ENCODE measurements around the gene PTPRD.

PTPRD gene

DNA sequence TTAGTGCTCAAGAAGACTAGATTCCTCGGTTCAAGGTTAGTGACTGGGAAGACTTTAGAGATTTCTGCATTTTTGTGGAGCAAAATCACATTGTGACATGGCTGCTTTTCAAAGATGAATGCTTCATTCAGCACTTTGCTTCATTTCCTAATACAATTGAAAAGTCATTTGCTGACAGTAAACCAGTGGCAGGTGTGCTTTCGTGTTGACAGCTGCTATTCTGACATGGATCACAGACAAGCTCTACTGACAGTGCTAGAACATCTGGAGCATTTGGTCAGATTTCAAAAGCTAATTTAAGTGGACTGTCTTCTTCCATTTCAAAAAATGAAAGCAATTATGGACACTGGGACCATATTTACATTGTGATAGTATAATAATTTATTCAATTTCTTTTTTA is 1060.1 kb downstream of the PTPRD start:
- TF ChIP-seq, protein P1, sequence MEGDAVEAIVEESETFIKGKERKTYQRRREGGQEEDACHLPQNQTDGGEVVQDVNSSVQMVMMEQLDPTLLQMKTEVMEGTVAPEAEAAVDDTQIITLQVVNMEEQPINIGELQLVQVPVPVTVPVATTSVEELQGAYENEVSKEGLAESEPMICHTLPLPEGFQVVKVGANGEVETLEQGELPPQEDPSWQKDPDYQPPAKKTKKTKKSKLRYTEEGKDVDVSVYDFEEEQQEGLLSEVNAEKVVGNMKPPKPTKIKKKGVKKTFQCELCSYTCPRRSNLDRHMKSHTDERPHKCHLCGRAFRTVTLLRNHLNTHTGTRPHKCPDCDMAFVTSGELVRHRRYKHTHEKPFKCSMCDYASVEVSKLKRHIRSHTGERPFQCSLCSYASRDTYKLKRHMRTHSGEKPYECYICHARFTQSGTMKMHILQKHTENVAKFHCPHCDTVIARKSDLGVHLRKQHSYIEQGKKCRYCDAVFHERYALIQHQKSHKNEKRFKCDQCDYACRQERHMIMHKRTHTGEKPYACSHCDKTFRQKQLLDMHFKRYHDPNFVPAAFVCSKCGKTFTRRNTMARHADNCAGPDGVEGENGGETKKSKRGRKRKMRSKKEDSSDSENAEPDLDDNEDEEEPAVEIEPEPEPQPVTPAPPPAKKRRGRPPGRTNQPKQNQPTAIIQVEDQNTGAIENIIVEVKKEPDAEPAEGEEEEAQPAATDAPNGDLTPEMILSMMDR (IDR thresholded peaks at IDR 0.05; ENCODE audit: low read depth, low read length) = no peak
- H3K4me3 ChIP-seq (ENCODE audit: low read depth, low read length) = no peak overlapping the region

DNA sequence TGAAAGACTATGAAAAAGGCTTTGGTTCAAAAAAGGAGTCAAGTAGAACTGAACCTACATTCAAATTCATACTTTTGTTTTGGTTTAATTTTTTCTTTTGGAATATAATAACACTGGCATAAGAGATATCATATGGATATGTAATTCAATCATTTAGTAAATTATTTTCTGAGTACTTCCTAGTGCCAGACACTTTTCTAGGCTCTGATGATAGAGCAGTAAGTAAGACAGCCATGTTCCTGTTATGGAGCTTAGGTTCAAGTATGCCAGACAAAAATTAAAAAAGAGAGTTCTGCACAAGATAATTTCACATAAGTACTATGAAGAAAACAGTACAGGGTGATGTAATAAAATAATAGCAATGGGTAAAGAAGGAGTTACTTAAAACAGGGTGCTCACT is 1074.0 kb downstream of the PTPRD start:
- TF ChIP-seq, protein P1 (IDR thresholded peaks at IDR 0.05; ENCODE audit: low read depth, low read length) = no peak
- H3K4me3 ChIP-seq (ENCODE audit: low read depth, low read length) = no peak overlapping the region

DNA sequence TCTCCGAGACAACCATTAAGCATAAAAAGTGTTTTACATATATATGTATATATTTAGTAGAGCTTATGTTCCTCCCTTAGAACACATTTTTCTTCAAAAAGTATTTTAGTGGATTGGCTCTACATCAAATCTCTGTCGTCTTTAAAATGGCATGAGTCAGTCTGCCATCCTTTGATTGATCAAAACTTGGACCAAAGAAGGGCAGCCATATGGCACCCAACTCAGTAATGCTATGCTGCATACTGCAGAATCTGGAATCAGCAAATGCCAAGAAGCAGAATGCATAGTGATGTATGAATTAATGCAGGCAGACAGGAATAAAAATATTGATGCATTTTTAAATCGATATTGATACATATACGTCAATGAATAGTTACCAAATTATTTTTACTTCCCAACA is 1074.4 kb downstream of the PTPRD start:
- TF ChIP-seq, protein P1 (IDR thresholded peaks at IDR 0.05; ENCODE audit: low read depth, low read length) = no peak
- no peak overlapping the region for H3K4me3 ChIP-seq (ENCODE audit: low read depth, low read length)

DNA sequence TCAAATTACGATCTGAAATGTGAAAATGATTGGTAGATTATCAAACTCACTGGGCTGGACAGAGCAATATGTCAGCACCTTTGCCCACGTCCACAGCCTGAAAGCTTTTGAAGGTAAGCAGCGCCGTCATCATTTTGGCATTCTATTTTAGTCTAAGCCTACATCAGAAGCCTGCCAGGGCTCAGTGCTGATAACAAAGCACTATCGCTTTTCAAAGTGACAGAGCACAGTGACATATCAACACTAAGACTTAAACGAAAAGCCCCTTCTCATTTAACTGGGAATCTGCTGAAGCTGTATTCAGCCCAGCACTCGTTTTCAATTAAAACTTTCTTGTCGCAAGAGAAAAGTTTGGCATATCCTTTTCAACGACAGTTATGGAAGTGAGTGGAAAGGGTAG is 1076.3 kb downstream of the PTPRD start:
- H3K4me3 ChIP-seq (ENCODE audit: low read depth, low read length) = no peak overlapping the region
- TF ChIP-seq, protein P1 (IDR thresholded peaks at IDR 0.05; ENCODE audit: low read depth, low read length) = no peak

DNA sequence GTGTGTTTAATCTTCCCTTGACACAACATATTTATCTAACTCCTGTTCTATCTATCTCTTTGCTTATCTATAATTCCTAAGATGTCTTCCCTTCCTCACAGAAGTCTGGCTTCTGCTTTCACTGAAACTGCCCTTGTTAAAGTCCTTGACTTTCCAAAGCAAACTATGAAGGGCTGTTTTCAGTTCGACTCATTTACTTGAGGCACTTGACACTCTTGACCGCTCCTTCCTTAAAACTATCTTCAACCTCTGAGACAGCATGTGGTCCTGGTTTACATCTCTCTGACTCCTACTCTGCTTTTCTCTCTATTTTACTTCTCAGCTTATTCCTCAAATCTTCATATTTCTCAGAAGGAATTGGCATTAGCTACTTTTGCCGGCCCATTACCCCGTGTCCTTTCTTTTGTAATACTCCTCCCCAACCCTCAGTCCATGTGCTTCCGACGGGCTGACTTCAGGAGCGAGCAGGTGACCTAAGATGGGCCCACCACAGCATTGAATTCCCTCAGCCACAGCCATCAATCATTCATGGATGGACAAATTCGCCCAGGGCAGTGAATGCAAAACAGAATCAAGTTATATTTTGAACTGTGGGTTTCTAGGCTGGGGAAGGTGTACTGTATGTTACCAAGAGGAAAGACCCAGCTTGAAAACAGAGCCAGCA is 1089.2 kb downstream of the PTPRD start:
- TF ChIP-seq, protein P1 (IDR thresholded peaks at IDR 0.05; ENCODE audit: low read depth, low read length) = no peak

DNA sequence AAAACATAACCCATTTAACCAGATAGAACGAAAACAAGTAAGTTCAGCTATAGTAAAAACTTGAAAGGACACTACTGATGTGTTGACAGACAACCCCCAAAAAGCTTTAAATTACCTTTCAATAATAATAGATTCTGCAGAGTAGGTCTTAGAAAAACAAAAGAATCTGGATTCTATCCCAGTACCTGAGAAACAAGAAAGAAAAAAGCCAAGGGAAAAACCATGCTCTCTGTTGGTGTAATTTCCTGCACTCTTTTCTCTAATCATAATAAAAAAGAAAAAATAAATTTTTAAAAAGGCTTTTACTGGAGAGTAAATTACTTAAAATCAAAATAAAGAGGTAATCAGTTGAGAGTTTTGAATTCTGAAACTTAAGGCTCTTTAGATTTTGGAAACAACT is 1090.4 kb downstream of the PTPRD start:
- TF ChIP-seq, protein P1 (IDR thresholded peaks at IDR 0.05; ENCODE audit: low read depth, low read length) = no peak
- H3K4me3 ChIP-seq (ENCODE audit: low read depth, low read length) = no peak overlapping the region

More for the DNA sequence above, 1089.2 kb downstream of the PTPRD start:
- H3K4me3 ChIP-seq (ENCODE audit: low read depth, low read length) = no peak overlapping the region

DNA sequence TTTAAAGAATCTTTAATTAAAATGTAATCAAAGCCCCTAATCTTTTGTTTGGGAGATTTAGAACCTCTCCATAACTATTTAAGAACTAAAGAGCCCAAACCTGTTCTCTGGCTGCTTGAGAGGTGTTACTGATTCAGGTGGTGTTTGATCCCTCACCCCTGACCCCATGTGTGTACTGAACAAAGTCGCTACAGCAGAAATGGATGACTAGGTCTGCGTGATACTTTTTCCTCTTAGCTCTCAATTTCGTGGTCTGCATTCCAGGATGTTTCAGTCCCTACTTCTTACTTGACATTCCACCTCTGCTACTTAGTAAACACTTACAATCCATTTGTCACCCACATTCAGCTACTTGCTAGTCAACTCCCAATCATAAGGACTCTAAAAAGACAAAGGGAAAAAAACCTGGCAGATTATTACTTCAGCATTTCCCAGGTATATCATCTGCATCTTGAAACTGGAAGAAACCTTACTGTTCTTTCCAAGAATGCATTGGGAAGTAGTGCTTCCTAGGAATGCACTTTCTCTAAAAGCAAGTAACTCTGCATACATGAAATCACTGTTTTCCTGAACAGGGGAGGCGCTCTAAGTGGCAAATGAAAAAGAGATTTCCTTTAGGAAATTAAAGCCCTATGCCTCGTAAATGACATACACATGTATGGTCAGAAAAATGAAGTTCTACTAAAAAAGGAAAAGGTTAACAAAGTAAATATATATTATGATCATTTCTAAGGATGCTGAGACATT is 1091.6 kb downstream of the PTPRD start:
- TF ChIP-seq, protein P1 (IDR thresholded peaks at IDR 0.05; ENCODE audit: low read depth, low read length) = no peak
- no peak overlapping the region for H3K4me3 ChIP-seq (ENCODE audit: low read depth, low read length)
